PC-9 (cell line): ENCODE data around the gene RGL2.
"Not testable (repeated sequence)": the region's sequence is repeated elsewhere in the genome, so short reads cannot be mapped to it uniquely, and the experiment has no call there.

ENCODE experiments used
- CTCF ChIP-seq: fragments of 200-600 bp; sonication (generic); conservative IDR thresholded peaks from 2 replicates; pipeline ENCODE4 v1.6.1; 2017; ENCODE audit warnings: mixed run types, antibody characterized with exemption, mild to moderate bottlenecking, moderate library complexity
- EZH2 ChIP-seq: fragments of 200-600 bp; sonication (generic); IDR thresholded peaks from 2 replicates; pipeline ENCODE4 v1.8.0; 2017; ENCODE audit warnings: antibody characterized with exemption, low read depth

DNA sequence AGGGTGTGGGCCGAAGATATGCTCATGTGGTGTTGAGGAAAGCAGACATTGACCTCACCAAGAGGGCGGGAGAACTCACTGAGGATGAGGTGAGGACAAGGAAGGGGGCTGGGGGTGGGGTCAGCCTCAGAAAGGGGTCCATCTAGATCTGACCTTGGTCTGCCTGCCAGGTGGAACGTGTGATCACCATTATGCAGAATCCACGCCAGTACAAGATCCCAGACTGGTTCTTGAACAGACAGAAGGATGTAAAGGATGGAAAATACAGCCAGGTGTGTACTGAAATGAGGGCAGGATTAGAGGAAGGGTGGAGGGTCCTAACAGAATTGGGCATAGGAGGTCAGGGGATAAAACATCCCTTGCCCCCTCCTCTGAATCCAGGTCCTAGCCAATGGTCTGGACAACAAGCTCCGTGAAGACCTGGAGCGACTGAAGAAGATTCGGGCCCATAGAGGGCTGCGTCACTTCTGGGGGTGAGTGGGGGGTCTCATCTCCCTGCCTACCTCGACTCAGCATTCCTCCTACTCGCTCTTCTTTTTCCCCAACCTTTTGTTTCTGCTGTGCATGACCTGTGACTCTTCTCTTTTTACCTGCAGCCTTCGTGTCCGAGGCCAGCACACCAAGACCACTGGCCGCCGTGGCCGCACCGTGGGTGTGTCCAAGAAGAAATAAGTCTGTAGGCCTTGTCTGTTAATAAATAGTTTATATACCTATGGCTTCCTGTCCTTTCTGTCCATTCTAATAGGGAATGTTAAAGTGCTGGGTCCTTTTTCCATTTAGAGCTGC lies 22.8 kb downstream of the RGL2 start:
- TF ChIP-seq CTCF, EZH2: not testable (repeated sequence)
